Activated CD8-positive, alpha-beta T cell treated with anti-CD3 and anti-CD28 coated beads for 36 hours (primary cell): ENCODE data around the gene PHLDB3. TPM values are rescaled to one million over a fixed set of nuclear protein-coding genes. Genes with fewer than 3 reads are reported as not detected.

ENCODE experiments used
- ATAC-seq: fragments of 200-7000 bp; cut with Tn5 transposase; one replicate; pipeline ENCODE4 v1.10.0; 2021; ENCODE audit warnings: mild to moderate bottlenecking, moderate library complexity
- CTCF ChIA-PET: fragments of 350-600 bp; sonication (Branson Sonifier 250); formaldehyde crosslinking; loops from one replicate; lab custom pipeline; 2021; ENCODE audit warnings: antibody characterized with exemption; lab: Charles Lee
- POLR2A ChIA-PET: fragments of 350-600 bp; sonication (Branson Sonifier 250); formaldehyde crosslinking; loops from one replicate; lab custom pipeline; 2021; ENCODE audit warnings: antibody characterized with exemption; lab: Charles Lee
- DNase-seq: peaks from one replicate; pipeline ENCODE4 v3.0.0-alpha.2; 2020
- H3K27ac Mint-ChIP-seq: one replicate; pipeline ENCODE4 v1.8.0; 2021; ENCODE audit warnings: mild to moderate bottlenecking, mixed read lengths
- H3K27me3 Mint-ChIP-seq: one replicate; pipeline ENCODE4 v1.8.0; 2021; ENCODE audit warnings: mixed read lengths
- H3K36me3 Mint-ChIP-seq: one replicate; pipeline ENCODE4 v1.8.0; 2021; ENCODE audit warnings: low read depth, mixed read lengths
- H3K4me1 Mint-ChIP-seq: one replicate; pipeline ENCODE4 v1.8.0; 2021; ENCODE audit warnings: low read depth, mixed read lengths
- H3K4me3 Mint-ChIP-seq: one replicate; pipeline ENCODE4 v1.8.0; 2021; ENCODE audit warnings: mild to moderate bottlenecking, moderate library complexity, mixed read lengths
- H3K9me3 Mint-ChIP-seq: one replicate; pipeline ENCODE4 v1.8.0; 2021; ENCODE audit warnings: mixed read lengths
- intact Hi-C: fragments of 100-400 bp; cut with micrococcal nuclease; formaldehyde crosslinking; loops from one replicate; pipeline ENCODE4 v1.10.0; 2022
- total RNA-seq, 2 experiments: library from RNA; stranded (reverse); gene quantifications; one replicate each; pipeline ENCODE4 v1.2.3, GENCODE V29; 2021
- TF ChIP-seq, protein P1 (sequence below): fragments of 200-600 bp; IDR thresholded peaks from one replicate; pipeline ENCODE4 v1.8.0; 2022; ENCODE audit warnings: antibody characterized with exemption, mild to moderate bottlenecking

PHLDB3 gene
- total RNA-seq, 2 experiments from 2014 or later: 14.7 to 17.5 TPM

- peak overlapping the region; percentile 77 for H3K27ac Mint-ChIP-seq
- POLR2A ChIA-PET: interaction anchor here (0.9 to 1.7 kb wide), 6 partner anchors 13 to 45 kb away, joined by 3 to 4 read pairs (median 4); no protein-coding TSS in a partner anchor
- intact Hi-C loops: no loop called here
- peak overlapping the region; percentile 96 for H3K4me3 Mint-ChIP-seq
- no peaks in the 10 kb centered on the region for H3K9me3 Mint-ChIP-seq
- TF ChIP-seq, protein P1, sequence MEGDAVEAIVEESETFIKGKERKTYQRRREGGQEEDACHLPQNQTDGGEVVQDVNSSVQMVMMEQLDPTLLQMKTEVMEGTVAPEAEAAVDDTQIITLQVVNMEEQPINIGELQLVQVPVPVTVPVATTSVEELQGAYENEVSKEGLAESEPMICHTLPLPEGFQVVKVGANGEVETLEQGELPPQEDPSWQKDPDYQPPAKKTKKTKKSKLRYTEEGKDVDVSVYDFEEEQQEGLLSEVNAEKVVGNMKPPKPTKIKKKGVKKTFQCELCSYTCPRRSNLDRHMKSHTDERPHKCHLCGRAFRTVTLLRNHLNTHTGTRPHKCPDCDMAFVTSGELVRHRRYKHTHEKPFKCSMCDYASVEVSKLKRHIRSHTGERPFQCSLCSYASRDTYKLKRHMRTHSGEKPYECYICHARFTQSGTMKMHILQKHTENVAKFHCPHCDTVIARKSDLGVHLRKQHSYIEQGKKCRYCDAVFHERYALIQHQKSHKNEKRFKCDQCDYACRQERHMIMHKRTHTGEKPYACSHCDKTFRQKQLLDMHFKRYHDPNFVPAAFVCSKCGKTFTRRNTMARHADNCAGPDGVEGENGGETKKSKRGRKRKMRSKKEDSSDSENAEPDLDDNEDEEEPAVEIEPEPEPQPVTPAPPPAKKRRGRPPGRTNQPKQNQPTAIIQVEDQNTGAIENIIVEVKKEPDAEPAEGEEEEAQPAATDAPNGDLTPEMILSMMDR: no peak
- peaks cover 18% of the 10 kb centered on the region for H3K36me3 Mint-ChIP-seq
- CTCF ChIA-PET: interaction anchor here (1.4 to 5.1 kb wide), 5 partner anchors 15 to 72 kb away, joined by 3 to 39 read pairs (median 7); no protein-coding TSS in a partner anchor
- peaks cover 18% of the 10 kb centered on the region for H3K4me1 Mint-ChIP-seq
- no peaks in the 10 kb centered on the region for H3K27me3 Mint-ChIP-seq
- DNase-seq: no peak
- no peak for ATAC-seq
Measured at GRCh38 chr19:43505186-43505456, 575 bp upstream of the PHLDB3 start.

GRCh38 chr19:43503501-43504425 lies 783 bp downstream of the PHLDB3 start:
- Mint-ChIP-seq H3K27me3 (no peaks in the 10 kb centered on the region), H3K4me1 (peaks cover 18% of the 10 kb centered on the region), H3K9me3 (no peaks in the 10 kb centered on the region), H3K36me3 (peaks cover 16% of the 10 kb centered on the region), H3K4me3 (peak overlapping the region; percentile 96), H3K27ac (peak overlapping the region; percentile 97)
- ChIA-PET CTCF (interaction anchor here (1.0 to 5.1 kb wide), 8 partner anchors 10 to 71 kb away, joined by 3 to 39 read pairs (median 6); partner anchors contain the start of gene ETHE1), POLR2A (interaction anchor here (0.8 to 1.7 kb wide), 7 partner anchors 16 to 93 kb away, joined by 3 to 6 read pairs (median 4); partner anchors contain the start of gene ZNF576)
- DNase-seq (peak; percentile 100), ATAC-seq (peak; percentile 97)
- TF ChIP-seq, protein P1: no peak
- intact Hi-C loops: loop anchor here (5.0 kb wide), 1 partner anchor 41 kb away; no protein-coding TSS in a partner anchor

DNA sequence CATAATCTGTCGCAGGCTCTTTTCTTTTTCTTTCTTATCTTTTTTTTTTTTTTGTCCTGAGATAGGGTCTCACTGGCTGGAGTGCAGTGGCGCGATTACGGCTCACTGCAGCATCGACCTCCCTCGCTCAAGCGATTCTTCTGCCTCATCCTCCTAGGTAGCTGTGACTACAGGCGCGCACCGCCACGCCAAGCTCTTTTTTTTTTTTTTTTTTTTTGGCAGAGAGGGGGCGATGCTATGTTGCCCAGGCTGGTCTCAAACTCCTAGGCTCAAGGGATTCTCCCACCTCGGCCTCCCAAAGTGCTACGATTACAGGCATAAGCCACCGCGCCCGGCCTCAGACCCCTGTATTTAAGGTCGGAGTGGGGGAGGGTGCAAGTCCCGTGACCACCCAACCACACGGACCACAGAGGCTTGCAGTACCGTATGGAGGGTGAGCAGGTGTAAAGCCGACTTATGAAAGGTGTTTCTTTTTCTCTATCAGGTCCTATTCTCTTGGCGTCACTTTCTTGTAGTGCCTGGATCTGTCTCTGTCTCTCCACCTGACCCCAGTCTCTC lies 2.0 kb downstream of the PHLDB3 start:
- ChIA-PET POLR2A (no interaction called here), CTCF (interaction anchor here (0.9 to 5.1 kb wide), 2 partner anchors 17 to 55 kb away, joined by 3 to 39 read pairs; no protein-coding TSS in a partner anchor)
- Mint-ChIP-seq H3K27me3 (no peaks in the 10 kb centered on the region), H3K4me3 (peak overlapping the region; percentile 96), H3K4me1 (peaks cover 18% of the 10 kb centered on the region), H3K27ac (no peak overlapping the region), H3K36me3 (peaks cover 15% of the 10 kb centered on the region), H3K9me3 (no peaks in the 10 kb centered on the region)
- TF ChIP-seq, protein P1: no peak
- intact Hi-C loops: loop anchor here (5.0 kb wide), 1 partner anchor 40 kb away; no protein-coding TSS in a partner anchor
- DNase-seq (no peak), ATAC-seq (no peak)

GRCh38 chr19:43501661-43502418 lies 2.7 kb downstream of the PHLDB3 start:
- DNase-seq: no peak
- intact Hi-C loops: loop anchor here (5.0 kb wide), 1 partner anchor 40 kb away; no protein-coding TSS in a partner anchor
- Mint-ChIP-seq H3K27me3 (no peaks in the 10 kb centered on the region), H3K4me3 (no peak overlapping the region), H3K4me1 (peaks cover 18% of the 10 kb centered on the region), H3K27ac (no peak overlapping the region), H3K9me3 (no peaks in the 10 kb centered on the region), H3K36me3 (peaks cover 15% of the 10 kb centered on the region)
- POLR2A ChIA-PET: interaction anchor here (0.8 kb wide), 1 partner anchor 11 kb away, joined by 3 read pairs; no protein-coding TSS in a partner anchor
- TF ChIP-seq, protein P1: no peak
- ATAC-seq: no peak
- CTCF ChIA-PET: interaction anchor here (0.9 to 5.1 kb wide), 2 partner anchors 18 to 54 kb away, joined by 3 to 39 read pairs; no protein-coding TSS in a partner anchor
